Heart left ventricle (tissue), 16 donors: Measurements from ENCODE around the gene PAK3. TPM values are rescaled to one million over a fixed set of nuclear protein-coding genes. Genes with fewer than 3 reads are reported as not detected.

Source experiments
- ATAC-seq, 4 donors: fragments of 200-7000 bp; cut with Tn5 transposase; one replicate each; pipeline ENCODE4 v1.9.1; 2020 to 2022; ENCODE audit warnings: moderate library complexity in 4 of 4, mild to moderate bottlenecking in 3 of 4, moderate number of reproducible peaks in 1 of 4
- DNase-seq, 5 donors: peaks; one replicate each; pipeline ENCODE4 v3.0.0-alpha.2; 2020
- H3K27ac ChIP-seq, 12 donors: fragments of 200-600 bp; sonication (generic) in 4 of 12; one replicate each; pipeline versions ENCODE4 v1.5.0 to v1.8.0; 2016 to 2022; ENCODE audit warnings: mild to moderate bottlenecking in 2 of 12
- H3K27me3 ChIP-seq, 9 donors: fragments of 200-600 bp; sonication (generic) in 2 of 9; one replicate each; pipeline versions ENCODE4 v1.5.1 to v1.8.0; 2016 to 2022; ENCODE audit warnings: mild to moderate bottlenecking in 3 of 9
- H3K36me3 ChIP-seq, 9 donors: fragments of 200-600 bp; sonication (generic) in 2 of 9; one replicate each; pipeline versions ENCODE4 v1.5.0 to v1.8.0; 2018 to 2022; ENCODE audit warnings: mild to moderate bottlenecking in 2 of 9
- H3K4me1 ChIP-seq, 12 donors: fragments of 200-600 bp; sonication (generic) in 4 of 12; one replicate each; pipeline versions ENCODE4 v1.5.0 to v1.8.0; 2016 to 2022; ENCODE audit warnings: mild to moderate bottlenecking in 3 of 12
- H3K4me3 ChIP-seq, 12 donors: fragments of 200-600 bp; sonication (generic) in 4 of 12; one replicate each; pipeline versions ENCODE4 v1.5.0 to v1.8.0; 2017 to 2022; ENCODE audit warnings: mild to moderate bottlenecking in 9 of 12, moderate library complexity in 4 of 12
- H3K9me3 ChIP-seq, 12 donors: fragments of 200-600 bp; sonication (generic) in 4 of 12; one replicate each; pipeline versions ENCODE4 v1.5.0 to v1.8.0; 2016 to 2022; ENCODE audit warnings: mild to moderate bottlenecking in 1 of 12
- POLR2A ChIP-seq, 2 donors: fragments of 450-650 bp; IDR thresholded peaks; one replicate each; pipeline ENCODE4 v1.6.1; 2017; ENCODE audit warnings: antibody characterized with exemption in 2 of 2, mild to moderate bottlenecking in 2 of 2, moderate library complexity in 2 of 2
- WGBS, 4 donors: extraction: QIAGEN DNeasy Blood & Tissue Kit in 2 of 4; methylation state at CpG; one replicate each; pipeline versions ENCODE4 v1.1.5 to v1.1.7; 2013 to 2018; 5-methylcytosine and 5-hydroxymethylcytosine counted together
- intact Hi-C, 10 donors: fragments of 100-400 bp; cut with DNase I; formaldehyde crosslinking; loops; one replicate each; pipeline versions ENCODE4 v1.11.1 to v1.14.2; 2022
- polyA plus RNA-seq, 2 donors: library from polyadenylated mRNA; stranded (reverse); fragments of 200-250 nt; gene quantifications; one replicate each; pipeline ENCODE4 v1.2.3, GENCODE V29; 2013
- total RNA-seq, 9 donors: library from RNA; depleted of rRNA in 2 of 9; stranded (reverse); fragments of >200 nt in 2 of 9; fragmentation: NEBNext Ultra II Directional in 3 of 9; extraction: Animal tissue kit (Norgen Biotek cat#: 25700) in 3 of 9; gene quantifications; one replicate each; pipeline versions ENCODE4 v1.1.0 to v1.2.4, GENCODE V29; 2016 to 2023
- TF ChIP-seq, protein P1 (sequence below), 12 donors: fragments of 200-600 bp; sonication (generic) in 4 of 12; IDR thresholded peaks; one replicate each; pipeline versions ENCODE4 v1.5.0 to v1.8.0; 2018 to 2022; ENCODE audit warnings: antibody characterized with exemption in 12 of 12, mild to moderate bottlenecking in 5 of 12
- donor health status: ischemic (EF 13 %, LVEDD 7.1; RV severe dilation, severe dysfunction).
- donor health status: healthy with polysubstance abuse.
- donor health status: DM: no; HTN: yes; CAD: no.
- donor health status: DM: no; HTN: no; CAD: no.
- donor health status: ischemic (EF 25% LVEDD 6.9; RV normal size, moderate dysfunction).
- donor health status: ischemic (EF 25% LVEDD 5.7; RV mildly dilated, moderate dysfunction).
- donor health status: healthy.
- donor health status: DM: yes; HTN: yes; CAD: no.
- donor health status: ischemic (EF 35%, LVEDD 5.7; RV mildly dilated, moderate dysfunction).
- donor health status: nonischemic (EF 11% LVEDD 7.7; RV severe dilation, severe dysfunction).
- donor health status: DM: yes; HTN: yes; CAD: no.
- donor health status: PGD.
- donor health status: ischemic (EF 29% LVEDD 5.4; RV normal size, mild dysfunction).
- donor health status: nonischemic (EF 23%, LVEDD 6.1; RV moderate dilation, normal function).

Gene PAK3
- total and polyA plus RNA-seq, 11 donors = 0.04 to 1.1 (median 0.38) TPM; not detected in 1

DNA sequence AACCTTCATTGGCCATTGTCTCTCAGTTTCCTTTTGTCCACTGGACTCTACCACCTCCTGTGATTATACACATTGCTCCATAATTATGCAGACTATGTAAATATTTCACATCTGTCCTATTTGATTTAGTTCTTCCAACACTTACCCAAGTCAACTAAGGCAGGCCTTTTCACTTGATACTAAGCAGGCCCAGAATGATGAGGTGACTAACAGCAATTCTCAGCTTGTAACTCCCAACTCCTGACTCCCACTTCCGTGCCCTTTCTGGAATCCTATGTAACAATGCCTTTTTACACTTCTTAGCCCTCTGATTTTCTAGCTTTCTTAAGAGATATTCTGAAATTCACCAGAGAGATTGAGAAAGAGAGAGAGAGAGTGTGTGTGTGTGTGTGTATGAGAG lies 6.6 kb downstream of the PAK3 start:
- ATAC-seq = no peak
- DNase-seq = no peak
- WGBS, 4 donors = 62 to 90% (median 78%) methylated on average over 1 of the region's 1 CpG
- Histone ChIP-seq H3K27ac (no peak overlapping the region), H3K36me3 (no peaks in the 10 kb centered on the region), H3K9me3 (no peaks in the 10 kb centered on the region), H3K4me3 (no peak overlapping the region), H3K4me1 (no peaks in the 10 kb centered on the region), H3K27me3 (peaks cover 0 to 38% (median 0%) of the 10 kb centered on the region in 9 donors)
- no peak for TF ChIP-seq POLR2A (IDR thresholded peaks at IDR 0.05)
- intact Hi-C loops = no loop called here

DNA sequence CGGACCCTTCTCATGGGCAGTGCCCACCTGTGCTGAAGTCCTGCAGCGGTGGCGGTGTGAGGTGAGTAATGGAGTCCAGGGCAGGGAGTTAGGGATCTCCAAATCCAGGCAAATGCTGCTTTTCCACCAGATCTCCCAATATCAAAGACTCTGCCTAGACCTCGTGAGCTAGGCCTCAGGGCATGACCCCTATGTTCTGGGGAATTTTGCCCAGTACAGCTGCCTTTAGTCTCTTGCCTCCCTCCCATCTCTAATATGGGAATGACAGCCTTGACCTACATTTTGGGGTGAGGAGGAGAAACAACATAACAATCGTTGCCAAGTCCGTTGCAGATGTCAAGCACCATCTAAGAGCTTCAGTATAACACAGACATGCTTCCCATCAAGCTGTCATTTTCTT lies 7.3 kb downstream of the PAK3 start:
- H3K36me3 ChIP-seq = no peaks in the 10 kb centered on the region
- peaks cover 0 to 42% (median 0%) of the 10 kb centered on the region in 9 donors for H3K27me3 ChIP-seq
- H3K4me3 ChIP-seq = no peak overlapping the region
- no peaks in the 10 kb centered on the region for H3K4me1 ChIP-seq
- ATAC-seq (no peak), DNase-seq (no peak)
- TF ChIP-seq, protein P1, sequence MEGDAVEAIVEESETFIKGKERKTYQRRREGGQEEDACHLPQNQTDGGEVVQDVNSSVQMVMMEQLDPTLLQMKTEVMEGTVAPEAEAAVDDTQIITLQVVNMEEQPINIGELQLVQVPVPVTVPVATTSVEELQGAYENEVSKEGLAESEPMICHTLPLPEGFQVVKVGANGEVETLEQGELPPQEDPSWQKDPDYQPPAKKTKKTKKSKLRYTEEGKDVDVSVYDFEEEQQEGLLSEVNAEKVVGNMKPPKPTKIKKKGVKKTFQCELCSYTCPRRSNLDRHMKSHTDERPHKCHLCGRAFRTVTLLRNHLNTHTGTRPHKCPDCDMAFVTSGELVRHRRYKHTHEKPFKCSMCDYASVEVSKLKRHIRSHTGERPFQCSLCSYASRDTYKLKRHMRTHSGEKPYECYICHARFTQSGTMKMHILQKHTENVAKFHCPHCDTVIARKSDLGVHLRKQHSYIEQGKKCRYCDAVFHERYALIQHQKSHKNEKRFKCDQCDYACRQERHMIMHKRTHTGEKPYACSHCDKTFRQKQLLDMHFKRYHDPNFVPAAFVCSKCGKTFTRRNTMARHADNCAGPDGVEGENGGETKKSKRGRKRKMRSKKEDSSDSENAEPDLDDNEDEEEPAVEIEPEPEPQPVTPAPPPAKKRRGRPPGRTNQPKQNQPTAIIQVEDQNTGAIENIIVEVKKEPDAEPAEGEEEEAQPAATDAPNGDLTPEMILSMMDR (IDR thresholded peaks at IDR 0.05) = no peak
- TF ChIP-seq POLR2A (IDR thresholded peaks at IDR 0.05) = no peak
- WGBS, 4 donors = 63 to 84% (median 77%) methylated on average over 6 of the region's 6 CpGs
- intact Hi-C loops = no loop called here
- no peaks in the 10 kb centered on the region for H3K9me3 ChIP-seq
- H3K27ac ChIP-seq = no peak overlapping the region

DNA sequence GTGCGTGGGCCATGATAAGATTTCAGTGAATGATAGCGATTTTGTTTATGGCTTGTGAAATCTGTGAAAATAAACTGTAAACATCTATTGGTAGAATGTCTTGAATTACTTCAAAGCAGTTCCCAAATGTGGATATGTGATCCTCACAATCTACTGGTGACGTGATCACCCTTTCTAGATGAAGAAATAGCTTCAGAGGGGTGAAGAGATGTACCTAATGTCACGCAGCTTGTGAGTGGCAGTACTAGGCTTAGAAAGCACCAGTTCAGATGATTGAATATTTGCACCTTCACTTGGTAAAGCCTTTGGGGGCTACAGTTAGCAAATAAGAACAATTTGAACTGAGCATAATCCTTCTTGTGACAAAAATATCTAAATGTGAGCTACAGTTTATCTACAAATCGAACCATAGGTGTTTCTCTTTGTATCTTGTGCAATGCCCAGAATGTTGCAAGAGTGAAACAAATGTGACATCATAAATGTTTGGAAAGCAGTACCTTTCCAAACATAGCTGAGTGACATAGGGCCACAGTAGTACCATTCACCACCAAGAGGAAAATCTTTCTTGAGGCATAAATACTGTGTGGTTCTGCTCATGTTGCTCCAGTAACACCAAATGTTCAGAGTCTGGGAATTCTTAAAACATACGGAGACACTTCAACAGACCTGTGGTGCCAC lies 14.2 kb downstream of the PAK3 start:
- TF ChIP-seq, protein P1 (IDR thresholded peaks at IDR 0.05) = no peak
- TF ChIP-seq POLR2A (IDR thresholded peaks at IDR 0.05) = no peak
- ATAC-seq (no peak), DNase-seq (no peak)
- peaks cover 0 to 22% (median 0%) of the 10 kb centered on the region in 9 donors for H3K27me3 ChIP-seq
- WGBS, 4 donors = 71 to 92% (median 82%) methylated on average over 6 of the region's 6 CpGs
- H3K36me3 ChIP-seq = no peaks in the 10 kb centered on the region
- intact Hi-C loops = no loop called here
- H3K27ac ChIP-seq = no peak overlapping the region
- H3K4me3 ChIP-seq = no peak overlapping the region
- H3K4me1 ChIP-seq = no peaks in the 10 kb centered on the region
- H3K9me3 ChIP-seq = no peaks in the 10 kb centered on the region

DNA sequence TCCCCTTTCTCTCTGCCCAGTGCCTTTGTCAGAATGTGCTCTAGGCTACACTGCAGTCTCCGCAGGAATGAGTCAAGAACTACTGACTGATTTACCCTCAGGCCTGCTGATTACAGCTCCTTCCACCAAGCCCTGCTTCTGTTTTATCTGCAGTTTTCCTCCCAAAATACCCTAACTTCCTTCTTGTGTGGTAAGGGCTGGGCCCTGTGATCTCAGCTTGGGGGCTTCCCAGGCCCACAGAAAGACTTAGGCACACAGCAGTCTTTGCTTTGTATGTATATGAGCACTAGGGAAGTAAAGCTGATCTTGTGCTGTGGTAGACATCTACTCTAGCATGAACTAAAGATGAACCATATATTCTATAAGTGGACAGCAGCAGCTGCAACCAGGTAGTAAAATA lies 18.8 kb downstream of the PAK3 start:
- Histone ChIP-seq H3K27me3 (peaks cover 0 to 14% (median 0%) of the 10 kb centered on the region in 9 donors), H3K4me3 (no peak overlapping the region), H3K27ac (no peak overlapping the region), H3K36me3 (no peaks in the 10 kb centered on the region), H3K4me1 (no peaks in the 10 kb centered on the region), H3K9me3 (no peaks in the 10 kb centered on the region)
- intact Hi-C loops = no loop called here
- 73 to 100% (median 87%) methylated on average over 1 of the region's 1 CpG for WGBS, 4 donors
- ATAC-seq (no peak), DNase-seq (no peak)
- TF ChIP-seq POLR2A (IDR thresholded peaks at IDR 0.05) = no peak
- TF ChIP-seq, protein P1 (IDR thresholded peaks at IDR 0.05) = no peak

DNA sequence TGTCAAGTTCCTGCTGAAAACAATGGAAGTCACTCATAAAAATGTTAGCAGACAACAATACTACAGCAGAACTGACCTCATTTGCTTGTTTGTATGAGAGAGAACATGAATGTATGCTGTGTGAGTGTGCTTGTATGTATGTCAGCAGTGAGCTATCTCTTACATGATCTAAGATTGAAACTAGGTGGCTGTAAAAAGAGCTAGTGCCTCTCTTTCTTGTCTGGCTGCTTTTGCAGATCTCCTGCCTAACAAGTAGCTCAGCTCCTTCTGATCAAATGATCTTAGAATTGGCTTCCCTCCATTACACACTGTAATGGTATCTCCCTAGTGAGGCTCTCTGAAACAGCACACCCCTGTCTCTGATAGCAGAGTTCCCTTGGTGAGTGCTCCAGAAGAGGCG lies 20.7 kb downstream of the PAK3 start:
- DNase-seq (no peak), ATAC-seq (no peak)
- no peak overlapping the region for H3K4me3 ChIP-seq
- 61 to 97% (median 92%) methylated on average over 1 of the region's 1 CpG for WGBS, 4 donors
- H3K36me3 ChIP-seq = no peaks in the 10 kb centered on the region
- TF ChIP-seq POLR2A (IDR thresholded peaks at IDR 0.05) = no peak
- TF ChIP-seq, protein P1 (IDR thresholded peaks at IDR 0.05) = no peak
- H3K9me3 ChIP-seq = no peaks in the 10 kb centered on the region
- peaks cover 0 to 9% (median 0%) of the 10 kb centered on the region in 9 donors for H3K27me3 ChIP-seq
- H3K27ac ChIP-seq = no peak overlapping the region
- intact Hi-C loops = no loop called here
- no peaks in the 10 kb centered on the region for H3K4me1 ChIP-seq
